ENCODE data around the gene COMMD2. TPM values are rescaled to one million over a fixed set of nuclear protein-coding genes. Genes with fewer than 3 reads are reported as not detected.
A peak's percentile ranks its signal among the peaks of the same experiment; 100 is the strongest.

Gene COMMD2
- 45.1 and 47.8 TPM in 2 replicates for total RNA-seq
- total RNA-seq (2013) = 33.4 TPM
- polyA plus RNA-seq = 15.0 and 15.7 TPM in 2 replicates
- 8.7 and 12.8 TPM in 2 replicates for polyA minus RNA-seq

DNA sequence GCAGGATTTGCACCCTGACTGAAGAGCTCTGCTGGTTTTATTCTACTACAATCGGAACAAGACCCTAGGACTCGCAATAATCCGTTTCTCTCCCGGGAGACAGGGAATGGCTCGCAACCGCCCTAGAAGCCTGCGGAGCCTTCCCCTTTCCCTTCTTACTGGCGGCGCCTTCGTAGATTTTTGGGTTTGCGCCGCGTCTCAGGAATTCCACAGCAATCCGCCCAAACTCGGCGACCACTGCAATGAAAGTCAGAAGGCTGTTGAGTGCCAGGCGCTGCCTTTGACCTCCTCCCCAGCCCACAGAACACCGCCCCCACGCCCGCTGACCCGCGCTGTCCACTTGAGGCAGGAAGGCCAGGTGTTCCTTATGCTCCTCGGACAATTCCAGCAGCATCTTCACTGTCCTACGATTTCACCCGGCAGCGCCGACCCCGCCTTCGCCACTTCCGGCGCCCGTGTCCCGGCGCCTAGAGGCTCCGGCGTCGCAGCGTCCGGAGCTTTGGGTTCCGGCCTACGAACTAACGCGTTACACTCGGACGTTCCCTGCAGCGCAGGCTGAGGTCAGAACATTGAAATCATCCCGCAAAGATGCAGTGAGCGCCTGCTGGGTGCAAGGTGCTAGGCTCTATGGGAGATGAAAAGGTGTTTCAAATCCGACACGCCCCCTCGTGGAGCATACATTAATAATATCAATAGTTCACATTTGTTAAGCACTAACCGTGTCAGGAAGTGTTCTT lies at the start of gene COMMD2:
COMMD2 (minus strand) TSS at position 439 of the 737 bp plus-strand sequence; CDS start at position 394, 45 bp downstream.
- Histone ChIP-seq H3K9ac (ENCODE audit: low read length) (peak within 1 kb of the TSS; percentile 83), H3K9me3 (ENCODE audit: control extremely low read depth in 1 of 3, control insufficient read depth in 2 of 3, insufficient read depth in 1 of 3, low read length in 2 of 3) (no peaks in the 10 kb centered on the region), H4K20me1 (ENCODE audit: control insufficient read depth, insufficient read depth, low read length, poor library complexity, severe bottlenecking) (no peaks in the 10 kb centered on the region), H3K27ac (ENCODE audit: low read length in 2 of 2) (peak within 1 kb of the TSS; percentile 65 to 84), H3K79me2 (ENCODE audit: control insufficient read depth, insufficient read depth, low read length) (no peaks in the 10 kb centered on the region), H3K4me1 (ENCODE audit: control insufficient read depth in 2 of 2, insufficient read depth in 2 of 2, low read length in 2 of 2) (peaks cover 11 to 15% of the 10 kb centered on the region in 2 donors), H3K27me3 (replicated peaks in 1 of 4; ENCODE audit: control extremely low read depth in 1 of 4, control insufficient read depth in 3 of 4, insufficient read depth in 4 of 4, low read length in 3 of 4) (no peaks in the 10 kb centered on the region), H3K4me2 (replicated peaks; ENCODE audit: low read depth, low read length, poor library complexity, severe bottlenecking) (peak within 1 kb of the TSS; percentile 74), H3K4me3 (ENCODE audit: control extremely low read depth in 1 of 5, extremely low read depth in 1 of 5, insufficient read depth in 1 of 5, low read depth in 2 of 5, low read length in 4 of 5) (peak within 1 kb of the TSS; percentile 69 to 92 (median 83)), H3K36me3 (replicated peaks in 1 of 2; ENCODE audit: control extremely low read depth in 1 of 2, control insufficient read depth in 1 of 2, extremely low read depth in 1 of 2, insufficient read depth in 2 of 2, low read length in 1 of 2) (peaks cover 2 to 20% of the 10 kb centered on the region in 2 experiments), H2AFZ (ENCODE audit: insufficient read depth, low read depth, low read length, poor library complexity, severe bottlenecking) (peak within 1 kb of the TSS; percentile 89)
- intact Hi-C loops (cut with micrococcal nuclease) = loop anchor here (1.0 to 5.0 kb wide), 2 partner anchors 61 to 220 kb away; partner anchors contain the start of genes PFN2 and RNF13
- TF ChIP-seq, protein P1, sequence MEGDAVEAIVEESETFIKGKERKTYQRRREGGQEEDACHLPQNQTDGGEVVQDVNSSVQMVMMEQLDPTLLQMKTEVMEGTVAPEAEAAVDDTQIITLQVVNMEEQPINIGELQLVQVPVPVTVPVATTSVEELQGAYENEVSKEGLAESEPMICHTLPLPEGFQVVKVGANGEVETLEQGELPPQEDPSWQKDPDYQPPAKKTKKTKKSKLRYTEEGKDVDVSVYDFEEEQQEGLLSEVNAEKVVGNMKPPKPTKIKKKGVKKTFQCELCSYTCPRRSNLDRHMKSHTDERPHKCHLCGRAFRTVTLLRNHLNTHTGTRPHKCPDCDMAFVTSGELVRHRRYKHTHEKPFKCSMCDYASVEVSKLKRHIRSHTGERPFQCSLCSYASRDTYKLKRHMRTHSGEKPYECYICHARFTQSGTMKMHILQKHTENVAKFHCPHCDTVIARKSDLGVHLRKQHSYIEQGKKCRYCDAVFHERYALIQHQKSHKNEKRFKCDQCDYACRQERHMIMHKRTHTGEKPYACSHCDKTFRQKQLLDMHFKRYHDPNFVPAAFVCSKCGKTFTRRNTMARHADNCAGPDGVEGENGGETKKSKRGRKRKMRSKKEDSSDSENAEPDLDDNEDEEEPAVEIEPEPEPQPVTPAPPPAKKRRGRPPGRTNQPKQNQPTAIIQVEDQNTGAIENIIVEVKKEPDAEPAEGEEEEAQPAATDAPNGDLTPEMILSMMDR (IDR thresholded peaks at IDR 0.05) = peak; percentile 68
- no peak for TF ChIP-seq EZH2 (IDR thresholded peaks at IDR 0.05; ENCODE audit: borderline replicate concordance, insufficient read depth, low read depth, low read length, poor library complexity, severe bottlenecking)
- H3K4me1 Mint-ChIP-seq = peaks cover 27% of the 10 kb centered on the region
- CTCF ChIA-PET = interaction anchor here (1.0 to 3.1 kb wide), 11 partner anchors 11 to 59 kb away, joined by 3 to 17 read pairs (median 4); no protein-coding TSS in a partner anchor
- POLR2A ChIA-PET = interaction anchor here (0.6 to 0.9 kb wide), 3 partner anchors 61 to 657 kb away, joined by 3 read pairs; partner anchors contain the start of gene RNF13
- peak within 1 kb of the TSS; percentile 98 for H3K4me3 Mint-ChIP-seq
- H3K27ac Mint-ChIP-seq = peak within 1 kb of the TSS; percentile 96
- H3K27me3 Mint-ChIP-seq = peaks cover 5% of the 10 kb centered on the region
- peak; percentile 95 for ATAC-seq (ENCODE audit: low read depth)
- WGBS (ENCODE audit: insufficient coverage) = 0% methylated on average over 47 of the region's 52 CpGs
- H3K9me3 Mint-ChIP-seq (ENCODE audit: insufficient read depth) = no peaks in the 10 kb centered on the region
- peak; percentile 86 for DNase-seq

- H3K4me1 Mint-ChIP-seq = peaks cover 9% of the 10 kb centered on the region
- H2AFZ ChIP-seq (ENCODE audit: insufficient read depth, low read depth, low read length, poor library complexity, severe bottlenecking) = no peak overlapping the region
- TF ChIP-seq, protein P1 (IDR thresholded peaks at IDR 0.05) = no peak
- TF ChIP-seq EZH2 (IDR thresholded peaks at IDR 0.05; ENCODE audit: borderline replicate concordance, insufficient read depth, low read depth, low read length, poor library complexity, severe bottlenecking) = no peak
Observed at GRCh38 chr3:149801639-149802038, 49.4 kb upstream of the COMMD2 start.

More at GRCh38 chr3:149801639-149802038, 49.4 kb upstream of the COMMD2 start:
- H3K4me2 ChIP-seq (replicated peaks; ENCODE audit: low read depth, low read length, poor library complexity, severe bottlenecking) = no peak overlapping the region
- ChIA-PET CTCF (interaction anchor here (1.5 to 2.1 kb wide), 3 partner anchors 30 to 49 kb away, joined by 3 to 8 read pairs (median 4); partner anchors contain the start of gene COMMD2), POLR2A (no interaction called here)
- H4K20me1 ChIP-seq (ENCODE audit: control insufficient read depth, insufficient read depth, low read length, poor library complexity, severe bottlenecking) = no peaks in the 10 kb centered on the region
- Mint-ChIP-seq H3K9me3 (ENCODE audit: insufficient read depth) (peaks cover 2% of the 10 kb centered on the region), H3K27me3 (peaks cover 4% of the 10 kb centered on the region), H3K27ac (no peak overlapping the region), H3K4me3 (no peak overlapping the region)
- ATAC-seq (ENCODE audit: low read depth) (no peak), DNase-seq (no peak)
- no peak overlapping the region for H3K27ac ChIP-seq (ENCODE audit: low read length in 2 of 2)
- no CpG with 5 or more reads among the region's 5 CpGs for WGBS (ENCODE audit: insufficient coverage)
- no peak overlapping the region for H3K9ac ChIP-seq (ENCODE audit: low read length)
- H3K79me2 ChIP-seq (ENCODE audit: control insufficient read depth, insufficient read depth, low read length) = no peaks in the 10 kb centered on the region
- H3K9me3 ChIP-seq (ENCODE audit: control extremely low read depth in 1 of 3, control insufficient read depth in 2 of 3, insufficient read depth in 1 of 3, low read length in 2 of 3) = no peaks in the 10 kb centered on the region
- no peaks in the 10 kb centered on the region for H3K4me1 ChIP-seq (ENCODE audit: control insufficient read depth in 2 of 2, insufficient read depth in 2 of 2, low read length in 2 of 2)
- H3K27me3 ChIP-seq (replicated peaks in 1 of 4; ENCODE audit: control extremely low read depth in 1 of 4, control insufficient read depth in 3 of 4, insufficient read depth in 4 of 4, low read length in 3 of 4) = no peaks in the 10 kb centered on the region
- H3K36me3 ChIP-seq (replicated peaks in 1 of 2; ENCODE audit: control extremely low read depth in 1 of 2, control insufficient read depth in 1 of 2, extremely low read depth in 1 of 2, insufficient read depth in 2 of 2, low read length in 1 of 2) = no peaks in the 10 kb centered on the region
- intact Hi-C loops (cut with micrococcal nuclease) = no loop called here
- no peak overlapping the region for H3K4me3 ChIP-seq (ENCODE audit: control extremely low read depth in 1 of 5, extremely low read depth in 1 of 5, insufficient read depth in 1 of 5, low read depth in 2 of 5, low read length in 4 of 5)
